BLaER1 (cell line): ENCODE data around the gene EIF4ENIF1.
"Not testable (repeated sequence)": the region's sequence is repeated elsewhere in the genome, so short reads cannot be mapped to it uniquely, and the experiment has no call there.

Source experiments
- H3K27ac ChIP-seq: shearing (Covaris generic); formaldehyde crosslinking; 2 replicates; pipeline ENCODE4 v1.8.1; 2022
- H3K27me3 ChIP-seq: shearing (Covaris generic); formaldehyde crosslinking; 2 replicates; pipeline ENCODE4 v1.8.1; 2022
- H3K36me3 ChIP-seq: shearing (Covaris generic); formaldehyde crosslinking; 2 replicates; pipeline ENCODE4 v1.8.1; 2022
- H3K4me1 ChIP-seq: shearing (Covaris generic); formaldehyde crosslinking; 2 replicates; pipeline ENCODE4 v1.8.1; 2022
- H3K4me2 ChIP-seq: shearing (Covaris generic); formaldehyde crosslinking; 2 replicates; pipeline ENCODE4 v1.8.1; 2022
- H3K4me3 ChIP-seq: shearing (Covaris generic); formaldehyde crosslinking; 2 replicates; pipeline ENCODE4 v1.8.1; 2022
- H3K9ac ChIP-seq: shearing (Covaris generic); formaldehyde crosslinking; 2 replicates; pipeline ENCODE4 v1.8.1; 2022
- H3K9me3 ChIP-seq: shearing (Covaris generic); formaldehyde crosslinking; 2 replicates; pipeline ENCODE4 v1.8.1; 2022
- H4K20me1 ChIP-seq: shearing (Covaris generic); formaldehyde crosslinking; 2 replicates; pipeline ENCODE4 v1.8.1; 2022
- Cebpa-rat ChIP-seq: shearing (Covaris generic); IDR thresholded peaks from 2 replicates; pipeline ENCODE4 v1.8.1; 2022

The EIF4ENIF1 gene, protein sequence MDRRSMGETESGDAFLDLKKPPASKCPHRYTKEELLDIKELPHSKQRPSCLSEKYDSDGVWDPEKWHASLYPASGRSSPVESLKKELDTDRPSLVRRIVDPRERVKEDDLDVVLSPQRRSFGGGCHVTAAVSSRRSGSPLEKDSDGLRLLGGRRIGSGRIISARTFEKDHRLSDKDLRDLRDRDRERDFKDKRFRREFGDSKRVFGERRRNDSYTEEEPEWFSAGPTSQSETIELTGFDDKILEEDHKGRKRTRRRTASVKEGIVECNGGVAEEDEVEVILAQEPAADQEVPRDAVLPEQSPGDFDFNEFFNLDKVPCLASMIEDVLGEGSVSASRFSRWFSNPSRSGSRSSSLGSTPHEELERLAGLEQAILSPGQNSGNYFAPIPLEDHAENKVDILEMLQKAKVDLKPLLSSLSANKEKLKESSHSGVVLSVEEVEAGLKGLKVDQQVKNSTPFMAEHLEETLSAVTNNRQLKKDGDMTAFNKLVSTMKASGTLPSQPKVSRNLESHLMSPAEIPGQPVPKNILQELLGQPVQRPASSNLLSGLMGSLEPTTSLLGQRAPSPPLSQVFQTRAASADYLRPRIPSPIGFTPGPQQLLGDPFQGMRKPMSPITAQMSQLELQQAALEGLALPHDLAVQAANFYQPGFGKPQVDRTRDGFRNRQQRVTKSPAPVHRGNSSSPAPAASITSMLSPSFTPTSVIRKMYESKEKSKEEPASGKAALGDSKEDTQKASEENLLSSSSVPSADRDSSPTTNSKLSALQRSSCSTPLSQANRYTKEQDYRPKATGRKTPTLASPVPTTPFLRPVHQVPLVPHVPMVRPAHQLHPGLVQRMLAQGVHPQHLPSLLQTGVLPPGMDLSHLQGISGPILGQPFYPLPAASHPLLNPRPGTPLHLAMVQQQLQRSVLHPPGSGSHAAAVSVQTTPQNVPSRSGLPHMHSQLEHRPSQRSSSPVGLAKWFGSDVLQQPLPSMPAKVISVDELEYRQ

DNA sequence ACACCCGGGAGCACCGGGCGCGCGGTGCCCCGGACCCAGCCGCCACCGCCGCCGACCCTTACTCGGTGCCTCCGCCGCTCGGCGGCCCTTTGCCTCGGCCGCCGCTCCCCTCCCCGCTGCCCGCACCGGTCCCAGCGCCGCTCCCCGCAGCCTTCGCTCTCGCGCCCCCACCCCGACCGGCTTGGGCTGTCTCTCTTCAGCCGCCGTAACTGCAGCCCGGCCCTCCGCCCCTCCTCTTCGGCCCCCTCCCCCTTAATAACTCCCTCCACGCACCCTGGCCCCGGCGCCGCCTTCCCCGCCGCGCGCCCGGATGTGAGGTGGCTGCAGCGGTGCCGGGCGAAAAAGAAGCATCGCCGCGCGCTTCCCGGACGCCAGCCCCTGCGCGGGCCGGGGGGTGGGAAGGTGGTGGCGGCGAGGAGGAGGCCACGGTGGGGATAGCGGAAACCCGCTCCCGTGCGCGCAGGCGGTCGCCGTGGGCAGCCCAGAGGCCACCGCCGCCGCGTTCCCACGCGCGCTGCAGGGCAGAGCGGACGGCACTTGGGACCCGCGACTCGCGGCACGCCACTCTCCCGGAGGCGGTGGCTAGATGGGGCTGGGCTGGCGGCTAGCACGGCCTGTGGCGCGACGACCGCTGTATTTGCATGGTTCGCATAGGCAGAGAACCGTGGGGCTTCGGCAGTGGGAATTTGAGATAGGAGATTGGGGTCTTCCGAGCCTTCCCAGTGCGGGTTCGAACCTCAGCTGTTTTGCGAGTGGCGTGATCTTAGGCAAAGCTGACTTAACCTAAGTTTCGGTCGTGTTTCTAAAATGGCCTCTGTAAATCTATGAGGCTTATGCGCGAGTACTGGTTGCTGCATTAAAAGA lies at the start of gene EIF4ENIF1:
TSS of gene EIF4ENIF1 (minus strand) at position 211 of the 864 bp plus-strand sequence. CDS start 1,124 bp downstream, outside the sequence.
- H3K4me3 ChIP-seq: peak within 1 kb of the TSS; percentile 97
- H3K4me2 ChIP-seq: peak within 1 kb of the TSS; percentile 88
- peaks cover 48% of the 10 kb centered on the region for H3K4me1 ChIP-seq
- peak within 1 kb of the TSS; percentile 98 for H3K27ac ChIP-seq
- H3K36me3 ChIP-seq: peaks cover 34% of the 10 kb centered on the region
- peak within 1 kb of the TSS; percentile 93 for H3K9ac ChIP-seq
- no peak for TF ChIP-seq Cebpa-rat
- H4K20me1 ChIP-seq: peaks cover 32% of the 10 kb centered on the region
- H3K9me3 ChIP-seq: no peaks in the 10 kb centered on the region
- no peaks in the 10 kb centered on the region for H3K27me3 ChIP-seq

DNA sequence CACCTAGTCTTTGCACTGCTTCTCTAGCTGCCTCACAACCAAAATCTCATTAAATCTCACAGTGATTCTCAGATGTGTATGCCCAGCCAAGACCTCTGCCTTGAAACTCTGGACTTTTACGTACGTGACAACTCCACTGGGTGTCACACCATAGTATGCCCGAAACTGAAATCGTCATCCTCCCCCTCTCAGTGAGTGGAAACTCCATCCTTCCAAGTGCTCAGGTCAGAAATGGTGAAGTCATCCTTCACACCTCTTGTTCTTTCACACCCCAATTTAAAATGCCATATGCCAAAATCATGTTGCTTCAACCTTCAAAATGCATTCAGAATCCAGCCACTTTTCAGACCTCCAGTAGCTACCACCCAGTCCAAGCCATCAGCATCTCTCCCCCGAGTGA lies 49.2 kb upstream of the EIF4ENIF1 start:
- H3K4me3 ChIP-seq: no peak overlapping the region
- H3K9me3 ChIP-seq: no peaks in the 10 kb centered on the region
- H3K4me1 ChIP-seq: peaks cover 5% of the 10 kb centered on the region; the same call in 1 of the 2 replicates
- H3K4me2 ChIP-seq: no peak overlapping the region
- no peaks in the 10 kb centered on the region for H4K20me1 ChIP-seq
- H3K36me3 ChIP-seq: peaks cover 38% of the 10 kb centered on the region
- no peak for TF ChIP-seq Cebpa-rat
- H3K27ac ChIP-seq: no peak overlapping the region
- H3K27me3 ChIP-seq: no peaks in the 10 kb centered on the region
- no peak overlapping the region for H3K9ac ChIP-seq

DNA sequence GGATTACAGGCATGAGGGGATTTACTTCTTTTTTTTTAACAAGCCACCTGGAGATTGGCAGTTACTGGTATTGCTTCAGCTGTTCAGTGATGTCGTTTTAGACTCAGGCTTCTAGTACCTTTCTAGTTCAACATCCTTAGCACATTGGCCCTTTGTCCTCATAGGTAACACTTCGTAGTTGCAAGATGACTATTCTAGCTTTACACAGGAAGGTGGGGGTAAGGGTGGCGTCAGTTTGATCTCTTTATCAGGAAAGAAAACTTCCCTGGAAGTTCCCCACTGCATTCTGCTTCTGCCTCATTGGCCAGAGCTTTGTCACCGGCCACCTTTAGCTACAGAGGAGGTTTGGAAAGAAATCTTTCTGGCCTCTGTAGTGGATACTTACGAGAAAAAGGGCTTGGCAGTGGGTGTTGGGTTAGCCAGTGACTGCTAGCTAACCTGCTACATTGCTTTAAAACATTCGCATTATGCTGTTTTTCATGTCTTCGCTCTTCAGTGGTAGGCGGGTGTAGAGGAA lies 47.4 kb upstream of the EIF4ENIF1 start:
- Histone ChIP-seq H3K9ac (no peak overlapping the region), H3K27ac (no peak overlapping the region), H3K9me3 (no peaks in the 10 kb centered on the region), H4K20me1 (no peaks in the 10 kb centered on the region), H3K4me3 (no peak overlapping the region), H3K4me1 (peaks cover 5% of the 10 kb centered on the region; the same call in 1 of the 2 replicates), H3K4me2 (no peak overlapping the region), H3K27me3 (no peaks in the 10 kb centered on the region), H3K36me3 (peaks cover 48% of the 10 kb centered on the region)
- no peak for TF ChIP-seq Cebpa-rat

DNA sequence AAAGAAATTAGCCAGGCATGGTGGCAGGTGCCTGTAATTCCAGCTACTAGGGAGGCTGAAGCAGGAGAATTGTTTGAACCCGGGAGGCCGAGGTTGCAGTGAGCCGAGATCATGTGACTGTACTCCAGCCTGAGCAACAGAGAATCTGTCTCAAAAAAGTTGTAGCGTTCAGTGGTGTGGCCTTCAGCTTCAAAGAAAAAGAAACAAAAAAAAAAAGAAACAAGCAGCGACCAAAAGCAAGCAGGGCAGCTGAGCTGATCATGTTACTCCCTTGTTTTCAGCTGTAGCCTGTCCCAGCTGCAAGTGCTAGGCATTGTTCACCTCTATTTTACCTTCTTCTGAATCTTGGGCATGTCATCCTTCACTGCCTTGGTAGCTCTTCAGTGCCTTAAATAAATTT lies 43.7 kb upstream of the EIF4ENIF1 start:
- Histone ChIP-seq H3K4me1 (peaks cover 5% of the 10 kb centered on the region; the same call in 1 of the 2 replicates), H3K4me2 (no peak overlapping the region), H3K4me3 (no peak overlapping the region), H4K20me1 (no peaks in the 10 kb centered on the region), H3K27ac (no peak overlapping the region), H3K9me3 (no peaks in the 10 kb centered on the region), H3K36me3 (peaks cover 46% of the 10 kb centered on the region), H3K9ac (no peak overlapping the region), H3K27me3 (no peaks in the 10 kb centered on the region)
- TF ChIP-seq Cebpa-rat: no peak

DNA sequence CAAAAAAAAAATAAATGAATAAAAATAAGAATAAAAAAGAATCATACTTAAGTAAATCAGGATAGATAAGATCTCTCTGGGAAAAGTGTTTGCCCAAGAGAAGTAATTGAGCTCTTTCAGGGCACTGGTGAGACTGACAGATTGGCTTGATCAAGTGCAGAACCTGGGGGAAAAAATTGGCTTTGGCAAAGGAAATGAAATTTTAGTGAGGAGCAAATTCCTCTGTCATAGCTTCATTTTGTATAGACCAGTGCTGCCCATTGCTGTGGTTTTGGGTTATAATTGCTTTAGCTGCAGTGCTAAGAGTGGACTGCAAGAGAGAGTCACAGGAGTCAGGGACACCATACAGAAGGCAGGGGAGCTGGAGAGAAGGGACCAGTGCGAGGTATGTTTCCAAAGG lies 42.4 kb upstream of the EIF4ENIF1 start:
- no peak for TF ChIP-seq Cebpa-rat
- Histone ChIP-seq H3K36me3 (peaks cover 53% of the 10 kb centered on the region), H4K20me1 (no peaks in the 10 kb centered on the region), H3K9me3 (no peaks in the 10 kb centered on the region), H3K27ac (no peak overlapping the region), H3K4me2 (no peak overlapping the region), H3K27me3 (no peaks in the 10 kb centered on the region), H3K4me3 (no peak overlapping the region), H3K9ac (no peak overlapping the region), H3K4me1 (peaks cover 5% of the 10 kb centered on the region; the same call in 1 of the 2 replicates)

DNA sequence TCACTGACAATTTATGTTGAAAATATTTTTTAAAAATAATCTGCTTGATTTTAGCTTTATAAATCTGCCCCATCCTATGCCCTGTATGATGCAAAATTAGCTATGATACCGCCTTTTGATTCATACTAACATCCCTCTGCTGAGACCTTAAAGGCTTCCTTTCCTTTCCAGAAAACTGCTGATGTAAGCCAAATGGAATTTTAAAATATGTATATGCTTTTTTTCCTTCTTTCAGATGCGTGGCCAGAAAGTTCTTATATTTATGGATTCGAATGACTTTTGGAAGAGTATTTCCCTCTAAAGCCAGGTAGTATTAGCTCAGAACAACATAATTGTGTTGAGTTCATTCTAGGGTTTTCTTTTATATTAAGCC lies 41.2 kb upstream of the EIF4ENIF1 start:
- no peak overlapping the region for H3K4me3 ChIP-seq
- no peak overlapping the region for H3K27ac ChIP-seq
- no peaks in the 10 kb centered on the region for H3K9me3 ChIP-seq
- no peak overlapping the region for H3K4me2 ChIP-seq
- H3K4me1 ChIP-seq: peaks cover 5% of the 10 kb centered on the region; the same call in 1 of the 2 replicates
- H3K27me3 ChIP-seq: no peaks in the 10 kb centered on the region
- no peak for TF ChIP-seq Cebpa-rat
- H4K20me1 ChIP-seq: no peaks in the 10 kb centered on the region
- H3K36me3 ChIP-seq: peaks cover 62% of the 10 kb centered on the region
- no peak overlapping the region for H3K9ac ChIP-seq

DNA sequence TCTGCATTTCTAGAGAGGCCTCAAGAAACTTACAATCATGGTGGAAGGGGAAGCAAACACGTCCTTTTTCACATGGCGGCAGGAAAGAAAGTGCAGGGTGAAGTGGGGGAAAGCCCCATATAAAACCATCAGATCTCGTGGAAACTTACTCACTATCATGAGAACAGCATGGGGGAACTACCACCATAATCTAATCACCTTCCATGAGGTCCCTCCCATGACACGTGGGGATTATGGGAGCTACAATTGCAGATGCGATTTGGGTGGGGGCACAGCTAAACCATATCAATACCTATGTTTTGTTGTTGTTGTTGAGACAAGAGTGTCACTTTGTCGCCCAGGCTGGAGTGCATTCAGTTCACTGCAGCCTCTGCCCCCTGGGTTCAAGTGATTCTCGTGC lies 36.6 kb upstream of the EIF4ENIF1 start:
- no peaks in the 10 kb centered on the region for H4K20me1 ChIP-seq
- TF ChIP-seq Cebpa-rat: no peak
- H3K27me3 ChIP-seq: no peaks in the 10 kb centered on the region
- H3K4me3 ChIP-seq: no peak overlapping the region
- H3K36me3 ChIP-seq: peaks cover 70% of the 10 kb centered on the region
- no peak overlapping the region for H3K4me2 ChIP-seq
- H3K9me3 ChIP-seq: peaks cover 5% of the 10 kb centered on the region; the same call in 1 of the 2 replicates
- no peaks in the 10 kb centered on the region for H3K4me1 ChIP-seq
- no peak overlapping the region for H3K27ac ChIP-seq
- H3K9ac ChIP-seq: no peak overlapping the region

DNA sequence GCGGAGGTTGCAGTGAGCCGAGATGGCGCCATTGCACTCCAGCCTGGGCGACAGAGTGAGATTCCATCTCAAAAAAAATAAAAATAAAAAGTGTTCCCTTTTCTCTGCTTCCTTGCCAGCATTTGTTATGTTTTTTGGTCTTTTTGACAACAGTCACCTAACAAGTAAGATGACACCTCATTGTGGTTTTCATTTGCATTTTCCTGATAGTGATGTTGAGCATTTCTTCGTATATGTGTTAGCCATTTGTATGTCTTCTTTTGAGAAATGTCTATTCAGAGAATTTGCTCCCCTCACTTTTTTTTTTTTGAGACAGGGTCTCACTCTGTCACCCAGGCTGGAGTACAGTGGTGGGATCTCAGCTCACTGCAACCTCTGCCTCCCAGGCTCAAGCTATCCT lies 34.5 kb upstream of the EIF4ENIF1 start:
- H3K36me3 ChIP-seq: peaks cover 60% of the 10 kb centered on the region
- not testable (repeated sequence) for H3K27ac ChIP-seq, H4K20me1 ChIP-seq, H3K4me3 ChIP-seq, H3K27me3 ChIP-seq, H3K9ac ChIP-seq, H3K4me2 ChIP-seq, H3K4me1 ChIP-seq, H3K9me3 ChIP-seq

DNA sequence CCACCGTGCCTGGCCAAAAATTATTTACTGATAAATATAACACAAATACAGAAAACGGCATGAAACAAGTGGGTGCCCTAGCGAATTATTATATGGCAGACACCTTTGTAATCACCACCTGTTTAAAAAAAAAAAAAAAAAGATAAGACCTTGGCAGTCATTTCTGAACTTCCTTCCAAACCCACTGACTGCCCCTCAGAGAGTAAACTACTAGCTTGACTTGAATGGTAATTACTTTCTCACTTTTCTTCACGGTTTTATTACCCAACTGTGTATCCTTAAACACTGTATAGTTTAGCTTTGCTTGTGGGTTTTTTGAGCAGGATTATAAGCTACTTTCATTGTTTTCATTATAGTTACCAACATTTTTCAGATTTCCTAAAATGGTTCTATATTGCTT lies 30.4 kb upstream of the EIF4ENIF1 start:
- Histone ChIP-seq H3K4me1 (peaks cover 4% of the 10 kb centered on the region; the same call in 1 of the 2 replicates), H3K4me2 (no peak overlapping the region), H4K20me1 (no peaks in the 10 kb centered on the region), H3K4me3 (no peak overlapping the region), H3K27me3 (no peaks in the 10 kb centered on the region), H3K9ac (no peak overlapping the region), H3K27ac (no peak overlapping the region), H3K36me3 (peaks cover 47% of the 10 kb centered on the region), H3K9me3 (no peaks in the 10 kb centered on the region)
- TF ChIP-seq Cebpa-rat: no peak
